Pancreas (tissue), 10 donors: ENCODE results near the gene IFNG-AS1. TPM values are rescaled to one million over a fixed set of nuclear protein-coding genes. Genes with fewer than 3 reads are reported as not detected.

Experiments
- ATAC-seq, 4 donors: fragments of 200-7000 bp; cut with Tn5 transposase; one replicate each; pipeline versions ENCODE4 v1.8.0 to v1.9.1; 2020; ENCODE audit warnings: mild to moderate bottlenecking in 4 of 4, moderate library complexity in 4 of 4
- DNase-seq, 6 donors: peaks; one replicate each; pipeline ENCODE4 v3.0.0-alpha.2; 2020
- FAIRE-seq: peaks from 2 replicates; lab custom pipeline; 2012; peaks lifted over from hg19 to GRCh38; lab: Jason Lieb, UNC
- H3K27ac ChIP-seq, 4 donors: fragments of 200-600 bp; sonication (generic); 1 replicate in 3 of 4; 2 replicates in 1 of 4; pipeline versions ENCODE4 v1.5.0 to v1.8.0; 2020
- H3K27me3 ChIP-seq, 4 donors: fragments of 200-600 bp; one replicate each; pipeline ENCODE4 v1.8.0; 2021
- H3K36me3 ChIP-seq, 3 donors: fragments of 200-600 bp; sonication (generic) in 1 of 3; one replicate each; pipeline versions ENCODE4 v1.5.0 to v1.8.0; 2020 to 2021
- H3K4me1 ChIP-seq, 3 donors: fragments of 200-600 bp; one replicate each; pipeline ENCODE4 v1.8.0; 2021
- H3K4me3 ChIP-seq, 4 donors: fragments of 200-600 bp; sonication (generic) in 2 of 4; one replicate each; pipeline versions ENCODE4 v1.5.0 to v1.8.0; 2020 to 2021
- H3K9me3 ChIP-seq, 4 donors: fragments of 200-600 bp; one replicate each; pipeline ENCODE4 v1.8.0; 2021
- WGBS, 2 donors: extraction: QIAGEN DNeasy Blood & Tissue Kit; methylation state at CpG; one replicate each; pipeline ENCODE4 v1.1.7; 2013; 5-methylcytosine and 5-hydroxymethylcytosine counted together
- intact Hi-C, 3 donors: fragments of 100-400 bp; cut with DNase I; formaldehyde crosslinking; loops; one replicate each; pipeline versions ENCODE4 v1.11.1 to v1.14.2; 2022
- polyA plus RNA-seq, 2 donors: library from polyadenylated mRNA; stranded (reverse); fragments of 200-250 nt; gene quantifications; one replicate each; pipeline ENCODE4 v1.2.3, GENCODE V29; 2013
- total RNA-seq, 6 donors: library from RNA; stranded (reverse); fragmentation: NEBNext Ultra II Directional in 4 of 6; extraction: Animal tissue kit (Norgen Biotek cat#: 25700) in 4 of 6; gene quantifications; one replicate each; pipeline versions ENCODE4 v1.2.1 to v1.2.4, GENCODE V29; 2021 to 2023
- TF ChIP-seq, protein P1 (sequence below), 4 donors: fragments of 200-600 bp; sonication (generic) in 3 of 4; IDR thresholded peaks; one replicate each; pipeline versions ENCODE4 v1.5.0 to v1.8.0; 2021; ENCODE audit warnings: antibody characterized with exemption in 4 of 4
- donor health status: healthy with polysubstance abuse.
- donor health status: DM: no; HTN: no; CAD: no; lungs with moderate emphysema.
- donor health status: DM: no; HTN: no; CAD: no.
- donor health status: control.
- donor health status: control.
- donor health status: Bipolar disorder and iron deficiency.
- donor health status: DM: yes; HTN: yes; CAD: no.
- donor health status: DM: no; HTN: no; CAD: no.
- donor health status: DM: no; HTN: no; CAD: no.
- donor health status: DM: yes; HTN: yes; CAD: no.

The IFNG-AS1 gene
- total and polyA plus RNA-seq, 8 donors = 0.22 to 0.29 TPM; not detected in 6

DNA sequence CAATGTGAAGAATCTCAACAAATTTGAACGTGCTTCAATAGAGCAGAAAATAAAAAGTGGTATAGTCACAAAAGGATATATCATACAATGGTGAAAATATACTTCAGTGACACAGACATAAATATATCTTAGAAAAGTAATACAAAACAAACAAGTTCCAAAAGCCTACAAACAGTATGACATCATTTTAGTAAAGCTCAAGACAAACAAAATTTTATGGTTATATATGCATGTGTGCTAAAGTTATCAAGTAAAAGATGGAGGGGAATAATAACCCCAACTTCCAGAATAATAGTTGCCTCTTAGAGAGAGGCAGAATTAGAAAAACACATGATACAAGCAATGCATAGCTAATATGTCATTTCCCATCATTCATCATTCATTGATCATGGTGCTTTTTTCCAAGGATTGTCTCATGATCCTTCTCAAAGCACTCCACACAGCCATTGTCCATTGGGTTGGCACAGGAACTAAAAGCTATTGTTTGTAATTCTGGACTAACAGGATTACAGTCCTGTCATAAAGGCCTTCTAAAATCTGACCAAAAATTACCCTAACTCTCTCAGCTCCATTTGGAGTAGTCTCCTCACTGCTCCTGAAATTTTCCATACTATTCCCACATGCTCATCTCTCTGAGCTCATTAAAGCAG, 59.5 kb downstream of the IFNG-AS1 start:
- Histone ChIP-seq H3K4me3 (no peak overlapping the region), H3K27ac (no peak overlapping the region), H3K36me3 (no peaks in the 10 kb centered on the region), H3K9me3 (no peaks in the 10 kb centered on the region), H3K4me1 (no peaks in the 10 kb centered on the region), H3K27me3 (no peaks in the 10 kb centered on the region)
- WGBS, 2 donors = 68 to 83% methylated on average over 1 of the region's 1 CpG
- intact Hi-C loops = no loop called here
- FAIRE-seq (no peak), ATAC-seq (no peak), DNase-seq (no peak)
- TF ChIP-seq, protein P1, sequence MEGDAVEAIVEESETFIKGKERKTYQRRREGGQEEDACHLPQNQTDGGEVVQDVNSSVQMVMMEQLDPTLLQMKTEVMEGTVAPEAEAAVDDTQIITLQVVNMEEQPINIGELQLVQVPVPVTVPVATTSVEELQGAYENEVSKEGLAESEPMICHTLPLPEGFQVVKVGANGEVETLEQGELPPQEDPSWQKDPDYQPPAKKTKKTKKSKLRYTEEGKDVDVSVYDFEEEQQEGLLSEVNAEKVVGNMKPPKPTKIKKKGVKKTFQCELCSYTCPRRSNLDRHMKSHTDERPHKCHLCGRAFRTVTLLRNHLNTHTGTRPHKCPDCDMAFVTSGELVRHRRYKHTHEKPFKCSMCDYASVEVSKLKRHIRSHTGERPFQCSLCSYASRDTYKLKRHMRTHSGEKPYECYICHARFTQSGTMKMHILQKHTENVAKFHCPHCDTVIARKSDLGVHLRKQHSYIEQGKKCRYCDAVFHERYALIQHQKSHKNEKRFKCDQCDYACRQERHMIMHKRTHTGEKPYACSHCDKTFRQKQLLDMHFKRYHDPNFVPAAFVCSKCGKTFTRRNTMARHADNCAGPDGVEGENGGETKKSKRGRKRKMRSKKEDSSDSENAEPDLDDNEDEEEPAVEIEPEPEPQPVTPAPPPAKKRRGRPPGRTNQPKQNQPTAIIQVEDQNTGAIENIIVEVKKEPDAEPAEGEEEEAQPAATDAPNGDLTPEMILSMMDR (IDR thresholded peaks at IDR 0.05) = no peak

DNA sequence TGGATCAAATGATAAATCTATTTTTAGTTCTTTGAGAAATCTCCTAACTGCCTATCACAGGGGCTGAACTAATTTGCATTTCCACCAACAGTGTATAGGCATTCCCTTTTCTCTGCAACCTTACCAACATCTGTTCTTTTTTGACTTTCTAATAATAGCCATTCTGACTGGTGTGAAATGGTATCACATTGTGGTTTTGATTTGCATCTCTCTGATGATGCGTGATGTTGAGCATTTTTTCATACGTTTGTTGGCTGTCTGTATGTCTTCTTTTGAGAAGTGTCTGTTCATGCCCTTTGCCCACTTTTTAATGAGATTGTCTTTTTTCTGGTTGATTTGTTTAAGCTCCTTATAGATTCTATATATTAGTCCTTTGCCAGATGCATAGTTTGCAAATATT, 67.1 kb downstream of the IFNG-AS1 start:
- 62 to 72% methylated on average over 2 of the region's 2 CpGs for WGBS, 2 donors
- no peaks in the 10 kb centered on the region for H3K4me1 ChIP-seq

GRCh38 chr12:68063900-68064590, 74.8 kb downstream of the IFNG-AS1 start:
- Histone ChIP-seq H3K4me1 (no peaks in the 10 kb centered on the region), H3K36me3 (no peaks in the 10 kb centered on the region), H3K27ac (no peak overlapping the region), H3K9me3 (no peaks in the 10 kb centered on the region), H3K4me3 (no peak overlapping the region), H3K27me3 (peaks cover 0 to 9% (median 0%) of the 10 kb centered on the region in 4 donors)
- TF ChIP-seq, protein P1 (IDR thresholded peaks at IDR 0.05) = no peak
- intact Hi-C loops = no loop called here
- ATAC-seq = no peak
- 68 to 71% methylated on average over 6 of the region's 6 CpGs for WGBS, 2 donors
- no peak for FAIRE-seq
- no peak for DNase-seq

More for the DNA sequence above, 67.1 kb downstream of the IFNG-AS1 start:
- Histone ChIP-seq H3K27ac (no peak overlapping the region), H3K9me3 (no peaks in the 10 kb centered on the region), H3K36me3 (no peaks in the 10 kb centered on the region), H3K4me3 (no peak overlapping the region), H3K27me3 (no peaks in the 10 kb centered on the region)
- TF ChIP-seq, protein P1 (IDR thresholded peaks at IDR 0.05) = no peak
- no peak for FAIRE-seq
- no peak for ATAC-seq
- DNase-seq = no peak
- intact Hi-C loops = no loop called here

GRCh38 chr12:68065163-68065562, 75.9 kb downstream of the IFNG-AS1 start:
- DNase-seq = no peak
- H3K36me3 ChIP-seq = no peaks in the 10 kb centered on the region
- no peak overlapping the region for H3K27ac ChIP-seq

More at GRCh38 chr12:68065163-68065562, 75.9 kb downstream of the IFNG-AS1 start:
- Histone ChIP-seq H3K4me1 (no peaks in the 10 kb centered on the region), H3K27me3 (peaks cover 0 to 9% (median 0%) of the 10 kb centered on the region in 4 donors), H3K4me3 (no peak overlapping the region), H3K9me3 (no peaks in the 10 kb centered on the region)
- TF ChIP-seq, protein P1 (IDR thresholded peaks at IDR 0.05) = no peak
- intact Hi-C loops = no loop called here
- 73 to 89% methylated on average over 1 of the region's 1 CpG for WGBS, 2 donors
- FAIRE-seq (no peak), ATAC-seq (no peak)
